ENCODE data around the gene BTG2.

BTG2 gene

GRCh38 chr1:203276916-203277545 is 28.3 kb upstream of the BTG2 start:
- no peak for DNase-seq

- peak; percentile 74 for DNase-seq
Observed at GRCh38 chr1:203278082-203278884, 27.0 kb upstream of the BTG2 start.

- peak; percentile 7 for DNase-seq
Observed at GRCh38 chr1:203278885-203279406, 26.4 kb upstream of the BTG2 start.

GRCh38 chr1:203280061-203280460 is 25.3 kb upstream of the BTG2 start:
- no peak for DNase-seq

- DNase-seq, result no peak
Observed at GRCh38 chr1:203281033-203281432, 24.3 kb upstream of the BTG2 start.

GRCh38 chr1:203281851-203282661 is 23.3 kb upstream of the BTG2 start:
- no peak for DNase-seq

- no peak for DNase-seq
Observed at GRCh38 chr1:203282720-203283542, 22.4 kb upstream of the BTG2 start.

- no peak for DNase-seq
Observed at GRCh38 chr1:203283597-203283996, 21.7 kb upstream of the BTG2 start.

- DNase-seq, result no peak
Observed at GRCh38 chr1:203284411-203285123, 20.8 kb upstream of the BTG2 start.

GRCh38 chr1:203286161-203286984 is 18.9 kb upstream of the BTG2 start:
- no peak for DNase-seq

GRCh38 chr1:203287109-203287893 is 18.0 kb upstream of the BTG2 start:
- no peak for DNase-seq

- no peak for DNase-seq
Observed at GRCh38 chr1:203287898-203288297, 17.4 kb upstream of the BTG2 start.

GRCh38 chr1:203288400-203288799 is 16.9 kb upstream of the BTG2 start:
- no peak for DNase-seq

- DNase-seq, result no peak
Observed at GRCh38 chr1:203289281-203289981, 15.9 kb upstream of the BTG2 start.

GRCh38 chr1:203289982-203290260 is 15.4 kb upstream of the BTG2 start:
- DNase-seq, result no peak

- peak; percentile 54 for DNase-seq
Observed at GRCh38 chr1:203290261-203291089, 14.8 kb upstream of the BTG2 start.

- DNase-seq, result no peak
Observed at GRCh38 chr1:203291201-203292096, 13.9 kb upstream of the BTG2 start.

GRCh38 chr1:203295796-203296195 is 9.5 kb upstream of the BTG2 start:
- no peak for DNase-seq

Data from fibroblast of skin of right biceps (primary cell).